ENCODE measurements around the gene NBEAL2.

DNA sequence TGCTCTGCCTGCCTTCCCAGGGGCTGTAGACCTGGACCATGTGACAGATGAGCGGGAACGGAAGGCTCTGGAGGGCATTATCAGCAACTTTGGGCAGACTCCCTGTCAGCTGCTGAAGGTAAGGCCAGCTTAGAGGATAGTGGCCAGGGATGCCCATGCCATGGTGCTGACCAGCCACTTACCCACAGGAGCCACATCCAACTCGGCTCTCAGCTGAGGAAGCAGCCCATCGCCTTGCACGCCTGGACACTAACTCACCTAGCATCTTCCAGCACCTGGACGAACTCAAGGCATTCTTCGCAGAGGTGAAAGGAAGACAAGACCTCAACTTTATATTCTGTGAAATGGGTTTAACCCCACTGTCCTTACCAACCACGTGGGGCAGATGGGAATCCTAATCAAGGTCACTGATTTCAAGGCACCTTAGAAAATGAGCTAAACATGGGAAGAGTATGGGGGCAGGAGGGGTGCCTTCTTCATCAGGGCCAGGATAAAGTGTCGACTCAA, 26.7 kb downstream of the NBEAL2 start:
- TF ChIP-seq, protein P1, sequence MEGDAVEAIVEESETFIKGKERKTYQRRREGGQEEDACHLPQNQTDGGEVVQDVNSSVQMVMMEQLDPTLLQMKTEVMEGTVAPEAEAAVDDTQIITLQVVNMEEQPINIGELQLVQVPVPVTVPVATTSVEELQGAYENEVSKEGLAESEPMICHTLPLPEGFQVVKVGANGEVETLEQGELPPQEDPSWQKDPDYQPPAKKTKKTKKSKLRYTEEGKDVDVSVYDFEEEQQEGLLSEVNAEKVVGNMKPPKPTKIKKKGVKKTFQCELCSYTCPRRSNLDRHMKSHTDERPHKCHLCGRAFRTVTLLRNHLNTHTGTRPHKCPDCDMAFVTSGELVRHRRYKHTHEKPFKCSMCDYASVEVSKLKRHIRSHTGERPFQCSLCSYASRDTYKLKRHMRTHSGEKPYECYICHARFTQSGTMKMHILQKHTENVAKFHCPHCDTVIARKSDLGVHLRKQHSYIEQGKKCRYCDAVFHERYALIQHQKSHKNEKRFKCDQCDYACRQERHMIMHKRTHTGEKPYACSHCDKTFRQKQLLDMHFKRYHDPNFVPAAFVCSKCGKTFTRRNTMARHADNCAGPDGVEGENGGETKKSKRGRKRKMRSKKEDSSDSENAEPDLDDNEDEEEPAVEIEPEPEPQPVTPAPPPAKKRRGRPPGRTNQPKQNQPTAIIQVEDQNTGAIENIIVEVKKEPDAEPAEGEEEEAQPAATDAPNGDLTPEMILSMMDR (IDR thresholded peaks at IDR 0.05; ENCODE audit: insufficient read depth, low read depth, low read length) = no peak
- no peak for TF ChIP-seq EZH2 (IDR thresholded peaks at IDR 0.05; ENCODE audit: insufficient read depth, low read length)

Data from astrocyte (in vitro differentiated cells and primary cell).